BE2C (cell line): Measurements from ENCODE around the gene RAB4B.

Experiments used
- DNase-seq: peaks from one replicate; pipeline ENCODE4 v3.0.0-alpha.2; 2020
- H3K27me3 ChIP-seq: fragments of 250-450 bp; sonication (Bioruptor Pico); 2 replicates; pipeline ENCODE4 v1.5.1; 2020; ENCODE audit warnings: mild to moderate bottlenecking
- H3K36me3 ChIP-seq: fragments of 250-450 bp; sonication (Bioruptor Pico); 2 replicates; pipeline ENCODE4 v1.5.1; 2020; ENCODE audit warnings: mild to moderate bottlenecking
- H3K4me1 ChIP-seq: fragments of 250-450 bp; sonication (Bioruptor Pico); 2 replicates; pipeline ENCODE4 v1.5.1; 2020
- H3K4me3 ChIP-seq: 2 replicates; pipeline ENCODE4 v1.5.1; 2011; ENCODE audit warnings: low read depth, low read length
- H3K9me3 ChIP-seq: fragments of 250-450 bp; sonication (Bioruptor Pico); 2 replicates; pipeline ENCODE4 v1.5.1; 2020
- CTCF ChIP-seq: IDR thresholded peaks from 2 replicates; pipeline ENCODE4 v1.5.1; 2012; ENCODE audit warnings: mild to moderate bottlenecking, low read depth, low read length

The RAB4B gene

GRCh38 chr19:40805258-40805868, 27.3 kb downstream of the RAB4B start:
- Histone ChIP-seq H3K36me3 (peaks cover 44% of the 10 kb centered on the region), H3K4me3 (no peak overlapping the region), H3K27me3 (no peaks in the 10 kb centered on the region), H3K4me1 (peaks cover 29% of the 10 kb centered on the region), H3K9me3 (no peaks in the 10 kb centered on the region)
- no peak for DNase-seq
- no peak for TF ChIP-seq CTCF

GRCh38 chr19:40806423-40807146, 28.5 kb downstream of the RAB4B start:
- DNase-seq = peak; percentile 94
- TF ChIP-seq CTCF = peak; percentile 92
- Histone ChIP-seq H3K4me3 (peak overlapping the region; percentile 42), H3K4me1 (peaks cover 29% of the 10 kb centered on the region), H3K36me3 (peaks cover 35% of the 10 kb centered on the region), H3K27me3 (no peaks in the 10 kb centered on the region), H3K9me3 (no peaks in the 10 kb centered on the region)

GRCh38 chr19:40807147-40808020, 29.3 kb downstream of the RAB4B start:
- Histone ChIP-seq H3K4me3 (no peak overlapping the region), H3K27me3 (no peaks in the 10 kb centered on the region), H3K9me3 (no peaks in the 10 kb centered on the region), H3K4me1 (peaks cover 28% of the 10 kb centered on the region), H3K36me3 (peaks cover 35% of the 10 kb centered on the region)
- TF ChIP-seq CTCF = peak; percentile 36
- DNase-seq = no peak

GRCh38 chr19:40808021-40808325, 29.9 kb downstream of the RAB4B start:
- peaks cover 34% of the 10 kb centered on the region for H3K36me3 ChIP-seq

GRCh38 chr19:40808497-40808896, 30.4 kb downstream of the RAB4B start:
- Histone ChIP-seq H3K4me3 (no peak overlapping the region), H3K9me3 (no peaks in the 10 kb centered on the region), H3K27me3 (no peaks in the 10 kb centered on the region), H3K4me1 (peaks cover 20% of the 10 kb centered on the region), H3K36me3 (peaks cover 30% of the 10 kb centered on the region)
- DNase-seq = no peak
- no peak for TF ChIP-seq CTCF

More at GRCh38 chr19:40808021-40808325, 29.9 kb downstream of the RAB4B start:
- no peak for DNase-seq
- H3K27me3 ChIP-seq = no peaks in the 10 kb centered on the region
- peaks cover 25% of the 10 kb centered on the region for H3K4me1 ChIP-seq
- H3K4me3 ChIP-seq = no peak overlapping the region
- no peaks in the 10 kb centered on the region for H3K9me3 ChIP-seq
- TF ChIP-seq CTCF = no peak
